ENCODE measurements around the gene INTS3. TPM values are rescaled to one million over a fixed set of nuclear protein-coding genes. Genes with fewer than 3 reads are reported as not detected.
"Not testable (repeated sequence)": the region's sequence is repeated elsewhere in the genome, so short reads cannot be mapped to it uniquely, and the experiment has no call there.

Gene INTS3
- total RNA-seq, 2 experiments from 2014 or later, result 53.7 to 54.5 TPM

- Mint-ChIP-seq H3K4me1 (ENCODE audit: low read depth) (no peaks in the 10 kb centered on the region), H3K9me3 (ENCODE audit: insufficient read depth) (no peaks in the 10 kb centered on the region), H3K4me3 (no peak overlapping the region), H3K27ac (no peak overlapping the region), H3K27me3 (ENCODE audit: low read depth) (peaks cover 4% of the 10 kb centered on the region), H3K36me3 (ENCODE audit: low read depth) (no peaks in the 10 kb centered on the region)
- CTCF ChIA-PET, result no interaction called here
- POLR2A ChIA-PET, result no interaction called here
- ATAC-seq (no peak), DNase-seq (no peak)
These were observed 39.6 kb upstream of the INTS3 start for GRCh38 chr1:153688276-153688675.

GRCh38 chr1:153688736-153689328, 39.0 kb upstream of the INTS3 start:
- CTCF ChIA-PET, result no interaction called here
- no peak for DNase-seq
- Mint-ChIP-seq H3K36me3 (ENCODE audit: low read depth) (no peaks in the 10 kb centered on the region), H3K4me1 (ENCODE audit: low read depth) (no peaks in the 10 kb centered on the region), H3K27me3 (ENCODE audit: low read depth) (peaks cover 3% of the 10 kb centered on the region), H3K9me3 (ENCODE audit: insufficient read depth) (no peaks in the 10 kb centered on the region), H3K27ac (no peak overlapping the region), H3K4me3 (no peak overlapping the region)
- POLR2A ChIA-PET, result no interaction called here
- no peak for ATAC-seq

- POLR2A ChIA-PET, result no interaction called here
These were observed 34.4 kb upstream of the INTS3 start for GRCh38 chr1:153693466-153693865.

GRCh38 chr1:153696741-153697140, 31.1 kb upstream of the INTS3 start:
- Mint-ChIP-seq H3K27me3 (ENCODE audit: low read depth) (no peaks in the 10 kb centered on the region), H3K4me3 (no peak overlapping the region), H3K36me3 (ENCODE audit: low read depth) (no peaks in the 10 kb centered on the region), H3K9me3 (ENCODE audit: insufficient read depth) (no peaks in the 10 kb centered on the region), H3K4me1 (ENCODE audit: low read depth) (peaks cover 2% of the 10 kb centered on the region), H3K27ac (no peak overlapping the region)
- POLR2A ChIA-PET, result no interaction called here
- ATAC-seq, result no peak
- DNase-seq, result no peak
- CTCF ChIA-PET, result no interaction called here

More at GRCh38 chr1:153693466-153693865, 34.4 kb upstream of the INTS3 start:
- ATAC-seq (no peak), DNase-seq (no peak)
- Mint-ChIP-seq H3K27ac (no peak overlapping the region), H3K27me3 (ENCODE audit: low read depth) (no peaks in the 10 kb centered on the region), H3K4me3 (no peak overlapping the region), H3K4me1 (ENCODE audit: low read depth) (peaks cover 2% of the 10 kb centered on the region), H3K9me3 (ENCODE audit: insufficient read depth) (no peaks in the 10 kb centered on the region), H3K36me3 (ENCODE audit: low read depth) (no peaks in the 10 kb centered on the region)
- CTCF ChIA-PET, result no interaction called here

GRCh38 chr1:153697191-153698019, 30.4 kb upstream of the INTS3 start:
- ChIA-PET CTCF (no interaction called here), POLR2A (no interaction called here)
- H3K9me3 Mint-ChIP-seq (ENCODE audit: insufficient read depth), result no peaks in the 10 kb centered on the region
- H3K27me3 Mint-ChIP-seq (ENCODE audit: low read depth), result no peaks in the 10 kb centered on the region
- no peak for ATAC-seq
- H3K27ac Mint-ChIP-seq, result no peak overlapping the region
- peaks cover 2% of the 10 kb centered on the region for H3K4me1 Mint-ChIP-seq (ENCODE audit: low read depth)
- no peak overlapping the region for H3K4me3 Mint-ChIP-seq
- no peak for DNase-seq
- no peaks in the 10 kb centered on the region for H3K36me3 Mint-ChIP-seq (ENCODE audit: low read depth)

DNA sequence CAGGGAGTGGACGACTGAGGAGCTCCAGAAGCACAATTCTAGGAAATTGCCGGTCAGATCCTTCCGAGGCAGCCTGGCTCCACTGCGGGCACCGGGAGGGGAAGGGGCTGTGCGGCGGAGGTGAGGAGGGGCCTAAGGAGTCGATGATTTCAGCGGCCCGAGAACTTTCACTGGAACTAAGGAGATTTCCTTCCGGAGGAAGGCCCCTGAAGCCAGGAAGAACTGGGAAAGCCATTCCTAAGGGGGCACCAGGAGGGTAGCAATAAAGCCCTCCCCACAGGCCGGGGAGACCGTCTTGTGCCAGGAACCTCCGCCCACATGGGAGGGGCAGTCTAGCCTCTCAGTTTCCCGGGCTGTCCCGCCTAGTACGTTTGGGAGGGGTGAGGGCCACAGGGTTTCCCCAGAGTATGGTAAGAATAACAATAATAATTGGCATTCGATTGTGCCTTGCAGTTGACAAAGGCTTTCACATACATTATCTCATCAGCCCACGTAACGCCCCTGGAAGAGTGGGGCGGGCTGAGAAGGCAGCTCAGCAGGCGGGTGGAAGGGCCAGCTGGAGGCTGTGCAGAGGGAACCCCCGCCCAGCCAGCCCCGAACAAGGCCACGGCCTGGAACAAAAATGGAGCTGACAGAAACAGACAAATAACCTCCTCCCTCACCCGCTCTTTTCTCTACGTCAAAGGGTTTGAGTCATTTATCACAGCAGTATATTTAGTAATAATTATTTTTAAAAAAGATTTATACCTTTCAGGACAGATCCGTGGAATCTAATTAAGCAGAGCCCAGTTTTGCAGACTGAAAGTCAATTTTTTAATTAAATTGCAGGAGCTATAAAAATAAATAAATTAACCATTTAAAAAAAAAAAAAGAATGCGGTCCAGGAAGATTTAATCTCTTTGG, 29.6 kb upstream of the INTS3 start:
- Mint-ChIP-seq H3K4me3 (no peak overlapping the region), H3K27ac (no peak overlapping the region), H3K9me3 (ENCODE audit: insufficient read depth) (no peaks in the 10 kb centered on the region), H3K27me3 (ENCODE audit: low read depth) (no peaks in the 10 kb centered on the region), H3K4me1 (ENCODE audit: low read depth) (peaks cover 2% of the 10 kb centered on the region), H3K36me3 (ENCODE audit: low read depth) (no peaks in the 10 kb centered on the region)
- ATAC-seq, result no peak
- DNase-seq, result no peak
- POLR2A ChIA-PET, result no interaction called here
- CTCF ChIA-PET, result no interaction called here

GRCh38 chr1:153698923-153699714, 28.7 kb upstream of the INTS3 start:
- no peak overlapping the region for H3K4me3 Mint-ChIP-seq
- H3K9me3 Mint-ChIP-seq (ENCODE audit: insufficient read depth), result no peaks in the 10 kb centered on the region
- POLR2A ChIA-PET, result no interaction called here
- no peaks in the 10 kb centered on the region for H3K27me3 Mint-ChIP-seq (ENCODE audit: low read depth)
- ATAC-seq, result no peak
- H3K27ac Mint-ChIP-seq, result no peak overlapping the region
- CTCF ChIA-PET, result no interaction called here
- DNase-seq, result no peak
- peaks cover 2% of the 10 kb centered on the region for H3K4me1 Mint-ChIP-seq (ENCODE audit: low read depth)
- H3K36me3 Mint-ChIP-seq (ENCODE audit: low read depth), result no peaks in the 10 kb centered on the region

- POLR2A ChIA-PET, result no interaction called here
- Mint-ChIP-seq H3K27me3 (ENCODE audit: low read depth) (no peaks in the 10 kb centered on the region), H3K36me3 (ENCODE audit: low read depth) (no peaks in the 10 kb centered on the region), H3K4me1 (ENCODE audit: low read depth) (peaks cover 2% of the 10 kb centered on the region), H3K27ac (no peak overlapping the region), H3K9me3 (ENCODE audit: insufficient read depth) (no peaks in the 10 kb centered on the region), H3K4me3 (no peak overlapping the region)
- no peak for ATAC-seq
- CTCF ChIA-PET, result no interaction called here
- no peak for DNase-seq
These were observed 28.1 kb upstream of the INTS3 start for GRCh38 chr1:153699768-153700167.

GRCh38 chr1:153705484-153705883, 22.4 kb upstream of the INTS3 start:
- CTCF ChIA-PET, result no interaction called here
- POLR2A ChIA-PET, result no interaction called here
- ATAC-seq, result no peak
- Mint-ChIP-seq H3K4me1 (ENCODE audit: low read depth) (peaks cover 5% of the 10 kb centered on the region), H3K27me3 (ENCODE audit: low read depth) (peaks cover 2% of the 10 kb centered on the region), H3K9me3 (ENCODE audit: insufficient read depth) (no peaks in the 10 kb centered on the region), H3K27ac (no peak overlapping the region), H3K4me3 (no peak overlapping the region), H3K36me3 (ENCODE audit: low read depth) (no peaks in the 10 kb centered on the region)
- DNase-seq, result no peak

- DNase-seq, result no peak
These were observed 16.8 kb upstream of the INTS3 start for GRCh38 chr1:153711026-153711425.

DNA sequence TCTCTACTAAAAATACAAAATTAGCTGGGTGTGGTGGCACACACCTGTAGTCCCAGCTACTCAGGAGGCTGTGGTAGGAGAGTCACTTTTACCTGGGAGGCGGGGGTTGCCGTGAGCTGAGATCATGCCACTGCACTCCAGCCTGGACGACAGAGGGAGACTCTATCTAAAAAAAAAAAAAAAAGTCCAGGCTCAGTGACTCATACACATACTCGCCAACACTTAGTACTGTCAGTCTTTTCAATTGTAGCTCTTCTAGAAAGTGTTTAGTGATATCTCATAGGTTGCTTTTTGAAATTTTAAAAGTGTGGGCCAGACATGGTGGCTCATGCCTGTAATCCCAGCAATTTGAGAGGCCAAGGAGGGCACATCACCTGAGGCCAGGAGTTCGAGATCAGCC, 11.6 kb upstream of the INTS3 start:
- CTCF ChIA-PET; H3K4me3 Mint-ChIP-seq; H3K27ac Mint-ChIP-seq; ATAC-seq; DNase-seq; H3K9me3 Mint-ChIP-seq (ENCODE audit: insufficient read depth); H3K27me3 Mint-ChIP-seq (ENCODE audit: low read depth); POLR2A ChIA-PET; H3K4me1 Mint-ChIP-seq (ENCODE audit: low read depth); H3K36me3 Mint-ChIP-seq (ENCODE audit: low read depth): not testable (repeated sequence)

More at GRCh38 chr1:153711026-153711425, 16.8 kb upstream of the INTS3 start:
- H3K36me3 Mint-ChIP-seq (ENCODE audit: low read depth), result no peaks in the 10 kb centered on the region
- ChIA-PET POLR2A (no interaction called here), CTCF (no interaction called here)
- ATAC-seq, result no peak
- no peak overlapping the region for H3K4me3 Mint-ChIP-seq
- no peaks in the 10 kb centered on the region for H3K9me3 Mint-ChIP-seq (ENCODE audit: insufficient read depth)
- no peak overlapping the region for H3K27ac Mint-ChIP-seq
- peaks cover 2% of the 10 kb centered on the region for H3K27me3 Mint-ChIP-seq (ENCODE audit: low read depth)
- H3K4me1 Mint-ChIP-seq (ENCODE audit: low read depth), result peaks cover 5% of the 10 kb centered on the region
